GM19463 (cell line): ENCODE measurements around the gene NTSR2.

Experiments used
- ATAC-seq: cut with Tn5 transposase; IDR thresholded peaks from one replicate; pipeline ENCODE4 v1.9.1; 2021; ENCODE audit warnings: mild to moderate bottlenecking, moderate library complexity; ENCODE audit not compliant: unreplicated experiment

Gene NTSR2

GRCh38 chr2:11669454-11670291, at the start of gene NTSR2:
Gene NTSR2, minus strand, starts transcription at chr2:11670195. Its CDS starts 66 bp downstream, at chr2:11670129.
- no peak for ATAC-seq

GRCh38 chr2:11719230-11719977, 49.4 kb upstream of the NTSR2 start:
- ATAC-seq, result no peak

GRCh38 chr2:11718606-11719005, 48.6 kb upstream of the NTSR2 start:
- no peak for ATAC-seq

- no peak for ATAC-seq
Measured at GRCh38 chr2:11717623-11718022, 47.6 kb upstream of the NTSR2 start.

GRCh38 chr2:11716689-11717321, 46.8 kb upstream of the NTSR2 start:
- no peak for ATAC-seq

GRCh38 chr2:11715987-11716652, 46.1 kb upstream of the NTSR2 start:
- no peak for ATAC-seq

GRCh38 chr2:11713815-11714214, 43.8 kb upstream of the NTSR2 start:
- ATAC-seq, result no peak

GRCh38 chr2:11712866-11713265, 42.9 kb upstream of the NTSR2 start:
- ATAC-seq, result no peak

- no peak for ATAC-seq
Measured at GRCh38 chr2:11711751-11712150, 41.8 kb upstream of the NTSR2 start.

GRCh38 chr2:11711354-11711716, 41.3 kb upstream of the NTSR2 start:
- ATAC-seq, result no peak

- ATAC-seq, result no peak
Measured at GRCh38 chr2:11710632-11711353, 40.8 kb upstream of the NTSR2 start.

GRCh38 chr2:11710210-11710609, 40.2 kb upstream of the NTSR2 start:
- no peak for ATAC-seq

- ATAC-seq, result no peak
Measured at GRCh38 chr2:11709293-11709692, 39.3 kb upstream of the NTSR2 start.

GRCh38 chr2:11708106-11708505, 38.1 kb upstream of the NTSR2 start:
- no peak for ATAC-seq

GRCh38 chr2:11705711-11706110, 35.7 kb upstream of the NTSR2 start:
- ATAC-seq, result no peak

GRCh38 chr2:11705063-11705462, 35.1 kb upstream of the NTSR2 start:
- ATAC-seq, result no peak

GRCh38 chr2:11703700-11704099, 33.7 kb upstream of the NTSR2 start:
- no peak for ATAC-seq

- no peak for ATAC-seq
Measured at GRCh38 chr2:11702946-11703345, 33.0 kb upstream of the NTSR2 start.

- peak; percentile 44 for ATAC-seq
Measured at GRCh38 chr2:11701751-11702301, 31.8 kb upstream of the NTSR2 start.

- ATAC-seq, result no peak
Measured at GRCh38 chr2:11701206-11701605, 31.2 kb upstream of the NTSR2 start.
